Activated CD8-positive, alpha-beta memory T cell treated with anti-CD3 and anti-CD28 coated beads for 4 hours (primary cell): ENCODE data around the gene SPTB.

ENCODE experiments used
- DNase-seq, 2 donors: peaks; one replicate each; pipeline ENCODE4 v3.0.0-alpha.2; 2020; ENCODE audit warnings: low read depth in 2 of 2

The SPTB gene

GRCh38 chr14:64752909-64753308, 126.8 kb downstream of the SPTB start:
- DNase-seq: no peak

DNA sequence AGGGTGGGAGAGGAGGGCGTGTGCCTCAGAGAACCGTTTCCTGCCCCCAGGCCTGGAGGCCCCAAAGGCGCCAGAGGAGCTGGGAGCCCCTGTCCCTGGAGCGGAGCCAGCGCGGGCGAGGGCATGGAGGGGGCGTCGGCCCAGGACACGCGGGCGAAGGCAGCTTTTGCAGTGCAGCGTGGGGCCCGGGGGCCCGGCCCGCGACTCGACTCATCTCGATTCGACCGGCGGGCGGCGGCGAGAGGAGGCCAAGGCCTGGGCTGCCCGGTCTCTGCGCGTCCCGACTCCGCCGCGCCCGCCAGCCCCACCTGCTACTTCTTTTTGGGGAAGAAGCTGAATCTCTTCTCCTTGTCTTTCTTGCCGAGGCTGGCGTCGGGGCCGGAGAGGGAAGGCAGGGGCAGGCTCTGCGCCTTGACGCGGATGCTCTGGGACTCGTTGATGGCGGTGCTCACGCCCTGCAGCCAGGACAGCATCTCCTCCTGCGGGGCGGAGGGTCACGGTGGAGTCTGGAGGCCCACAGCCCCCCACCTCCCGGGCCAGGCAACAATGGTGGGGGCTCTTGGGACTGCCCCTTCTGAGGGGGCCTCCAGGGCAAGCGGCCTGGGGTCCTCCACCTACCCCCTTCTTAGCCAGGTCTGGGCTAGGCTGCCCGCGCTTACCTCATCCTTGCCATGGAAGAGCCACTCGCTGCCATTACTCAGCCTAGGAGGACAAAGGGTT, 130.6 kb downstream of the SPTB start:
- no peak for DNase-seq

DNA sequence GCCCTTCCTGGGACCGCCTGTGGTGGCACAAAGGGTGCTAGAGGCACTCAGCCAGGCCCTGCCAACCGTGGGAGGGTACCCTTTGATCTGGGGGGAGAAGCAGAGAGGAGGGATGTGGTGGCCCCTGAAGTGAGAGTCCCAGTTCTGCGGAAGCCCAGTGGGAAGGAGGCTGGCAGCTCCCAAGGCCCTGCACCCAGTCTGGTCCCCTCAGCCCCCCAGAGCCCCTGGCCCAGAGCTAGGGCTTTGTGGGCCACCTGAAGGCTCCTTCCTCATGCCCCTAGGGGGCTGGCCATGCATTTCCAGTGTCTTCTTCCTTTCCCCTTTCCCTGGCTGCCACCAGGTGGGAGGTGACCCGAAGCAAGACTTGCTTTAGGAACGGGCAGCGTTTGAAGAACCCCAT, 131.2 kb downstream of the SPTB start:
- DNase-seq: no peak

DNA sequence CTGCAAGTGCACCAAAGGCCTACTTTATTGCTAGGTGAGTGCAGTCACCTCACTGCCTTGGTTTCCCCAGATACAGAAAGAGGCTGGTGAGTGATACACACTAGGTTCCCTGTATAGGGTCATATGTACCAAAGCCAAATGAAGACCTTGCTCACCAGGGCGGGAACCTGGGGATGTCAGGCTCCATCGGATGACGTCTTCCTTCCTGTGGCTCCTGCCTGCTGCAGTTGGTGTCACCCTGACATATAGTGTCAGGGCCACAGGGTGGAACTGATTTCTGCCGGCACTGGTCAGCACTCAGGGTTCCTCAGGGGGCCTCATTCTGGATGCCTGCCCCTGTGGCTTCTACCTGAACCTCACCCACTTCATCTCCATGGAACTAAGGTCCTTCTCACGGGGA, 132.4 kb downstream of the SPTB start:
- no peak for DNase-seq

GRCh38 chr14:64746298-64747250, 133.1 kb downstream of the SPTB start:
- DNase-seq: no peak

DNA sequence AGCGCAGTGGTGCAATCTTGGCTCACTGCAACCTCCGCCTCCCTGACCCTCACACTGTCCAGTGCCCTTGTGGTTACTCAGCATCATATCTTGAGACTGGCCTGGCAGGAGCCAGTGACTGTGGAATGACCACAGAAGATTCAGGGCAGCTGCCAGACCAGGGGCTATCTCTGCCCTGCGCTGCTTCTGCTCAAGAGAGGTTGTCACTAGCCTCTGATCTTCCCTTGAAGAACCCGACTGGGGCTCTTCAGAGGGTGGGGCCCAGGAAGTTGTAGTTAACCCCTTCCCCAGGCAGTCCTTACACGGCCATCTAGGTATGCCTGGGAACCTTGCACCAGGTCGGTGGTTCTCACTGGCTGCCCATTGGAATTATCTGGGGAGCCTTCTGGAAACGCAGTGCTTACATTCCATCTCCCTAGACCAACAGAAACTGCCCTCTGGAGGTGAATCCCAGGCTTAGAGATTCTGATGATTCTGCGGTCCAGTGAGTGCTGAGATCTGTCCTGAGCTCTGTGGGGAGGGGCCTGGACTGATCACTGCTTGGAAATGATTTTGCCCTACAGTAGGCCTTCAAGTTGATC, 134.1 kb downstream of the SPTB start:
- DNase-seq: no peak

- no peak for DNase-seq
Measured at GRCh38 chr14:64743061-64743460, 136.6 kb downstream of the SPTB start.

- DNase-seq: no peak
Measured at GRCh38 chr14:64741961-64742360, 137.7 kb downstream of the SPTB start.

DNA sequence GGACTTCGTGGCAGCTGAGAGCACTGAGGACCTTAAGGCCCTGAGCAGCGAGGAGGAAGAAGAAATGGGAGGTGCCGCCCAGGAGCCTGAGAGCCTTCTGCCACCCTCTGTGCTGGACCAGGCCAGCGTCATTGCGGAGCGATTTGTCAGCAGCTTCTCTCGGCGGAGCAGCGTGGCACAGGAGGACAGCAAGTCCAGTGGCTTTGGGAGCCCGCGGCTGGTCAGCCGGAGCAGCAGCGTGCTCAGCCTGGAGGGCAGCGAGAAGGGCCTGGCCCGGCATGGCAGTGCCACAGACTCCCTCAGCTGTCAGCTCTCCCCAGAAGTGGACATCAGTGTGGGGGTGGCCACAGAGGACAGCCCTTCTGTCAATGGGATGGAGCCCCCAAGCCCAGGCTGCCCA, 138.5 kb downstream of the SPTB start:
- no peak for DNase-seq

GRCh38 chr14:64738281-64738804, 141.4 kb downstream of the SPTB start:
- no peak for DNase-seq

DNA sequence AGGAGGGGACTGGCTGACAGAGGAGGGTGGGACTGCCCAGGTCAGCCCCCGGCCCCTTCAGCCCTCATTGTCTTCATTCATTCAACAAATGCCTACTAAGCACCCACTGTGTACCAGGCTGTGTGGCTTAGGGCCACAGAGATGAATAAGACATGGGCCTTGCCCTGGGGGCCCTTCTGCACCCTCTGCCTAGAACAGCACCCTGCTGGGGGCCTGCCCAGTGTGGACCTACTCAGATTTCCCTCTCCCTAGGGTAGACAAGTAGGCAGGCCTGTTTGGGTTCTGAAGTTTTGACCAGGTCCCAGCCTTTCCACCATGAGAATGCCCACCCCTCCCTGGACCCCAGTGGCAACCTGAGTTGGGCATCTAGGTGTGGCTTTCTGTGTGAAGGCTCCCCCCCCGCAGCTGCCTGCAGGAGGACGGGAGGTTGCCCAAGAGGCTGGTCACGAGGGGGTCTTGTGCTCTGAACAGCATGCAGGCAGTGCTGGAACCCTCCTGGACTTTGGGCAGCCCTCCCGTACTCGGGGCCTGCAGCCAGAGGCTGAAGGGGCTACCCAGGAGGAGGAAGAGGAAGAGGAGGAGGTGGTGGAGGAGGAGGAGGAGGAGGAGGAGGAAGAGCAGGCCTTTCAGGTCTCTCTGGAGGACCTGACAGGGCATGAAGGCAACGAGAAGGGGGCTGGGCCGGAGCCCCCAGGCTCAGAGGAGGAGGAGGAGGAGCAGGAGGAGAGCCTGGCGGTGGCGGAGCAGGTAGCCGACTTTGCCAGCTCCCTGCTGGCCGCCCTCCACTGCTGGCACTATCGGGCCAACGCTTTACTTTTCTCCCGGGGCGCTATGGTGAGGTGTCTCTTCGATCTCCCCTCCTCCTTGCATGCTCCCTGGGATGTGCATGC, 142.1 kb downstream of the SPTB start:
- no peak for DNase-seq

GRCh38 chr14:64736271-64737169, 143.2 kb downstream of the SPTB start:
- no peak for DNase-seq

- DNase-seq: no peak
Measured at GRCh38 chr14:64734990-64735389, 144.7 kb downstream of the SPTB start.

DNA sequence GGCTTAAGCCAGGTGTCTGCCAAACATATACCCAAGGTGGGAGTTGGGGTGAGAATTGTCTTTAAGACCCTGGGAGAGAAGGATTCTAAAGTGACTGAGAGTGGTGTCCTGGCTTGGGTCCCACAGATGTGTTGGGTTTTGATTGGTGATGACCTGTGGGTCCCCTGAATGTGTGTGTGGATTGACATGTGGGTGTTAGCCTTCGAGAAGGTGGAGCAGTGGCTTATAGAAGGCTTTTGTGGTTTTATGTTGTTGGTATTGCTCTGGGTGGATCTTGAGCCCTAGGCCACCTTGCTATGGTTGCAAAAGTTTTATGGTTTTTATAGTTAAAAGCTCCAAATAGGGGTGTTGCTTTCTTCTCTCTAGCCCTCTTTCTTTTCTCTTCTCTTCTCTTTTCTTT, 145.8 kb downstream of the SPTB start:
- DNase-seq: no peak

GRCh38 chr14:64733321-64733720, 146.4 kb downstream of the SPTB start:
- no peak for DNase-seq

GRCh38 chr14:64732536-64733120, 147.1 kb downstream of the SPTB start:
- no peak for DNase-seq

DNA sequence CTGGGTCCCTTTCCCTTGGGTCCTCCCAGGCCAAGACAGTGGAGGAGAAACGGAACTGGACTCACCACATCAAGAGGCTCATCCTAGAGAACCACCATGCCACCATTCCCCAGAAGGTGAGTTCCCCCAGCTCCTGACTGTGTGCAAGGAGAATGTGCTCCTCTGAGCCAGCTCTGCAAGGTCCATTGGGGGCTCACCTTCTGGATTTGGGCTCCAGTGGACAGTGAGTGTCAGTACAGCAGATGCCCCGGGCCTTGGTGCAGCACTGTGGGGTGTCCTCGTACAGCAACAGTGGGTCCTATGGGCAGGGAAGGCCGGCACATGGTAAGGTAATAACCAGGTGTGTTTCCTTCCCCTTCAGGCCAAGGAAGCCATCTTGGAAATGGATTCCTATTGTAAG, 147.6 kb downstream of the SPTB start:
- no peak for DNase-seq

GRCh38 chr14:64731141-64731581, 148.5 kb downstream of the SPTB start:
- no peak for DNase-seq

DNA sequence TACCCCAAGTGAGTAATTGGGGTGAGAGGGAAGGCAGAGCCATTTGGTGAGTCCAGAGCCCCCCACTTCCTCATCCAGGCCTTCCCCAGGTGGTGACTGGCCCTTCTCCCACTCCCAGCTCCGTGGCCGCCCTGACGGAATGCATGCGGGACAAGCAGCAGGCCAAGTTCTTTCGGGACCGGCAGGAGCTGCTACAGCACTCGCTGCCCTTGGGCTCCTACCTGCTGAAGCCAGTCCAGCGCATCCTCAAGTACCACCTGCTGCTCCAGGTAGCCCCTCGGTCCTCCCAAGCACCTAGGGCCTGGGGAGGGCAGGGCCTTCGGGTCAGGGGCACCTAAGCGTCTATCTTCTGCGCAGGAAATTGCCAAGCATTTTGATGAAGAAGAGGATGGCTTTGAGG, 149.0 kb downstream of the SPTB start:
- DNase-seq: no peak

GRCh38 chr14:64730061-64730440, 149.7 kb downstream of the SPTB start:
- DNase-seq: no peak
